Right kidney (tissue), 1 donor: ENCODE measurements around the gene C1orf52.

ENCODE experiments used
- DNase-seq: peaks from one replicate; pipeline ENCODE4 v3.0.0-alpha.2; 2016

The C1orf52 gene

GRCh38 chr1:85240174-85240601, 19.3 kb downstream of the C1orf52 start:
- DNase-seq, result no peak

- DNase-seq, result no peak
These were observed 21.8 kb downstream of the C1orf52 start for GRCh38 chr1:85237613-85238012.

GRCh38 chr1:85230305-85230977, 29.0 kb downstream of the C1orf52 start:
- no peak for DNase-seq

- no peak for DNase-seq
These were observed 29.8 kb downstream of the C1orf52 start for GRCh38 chr1:85229574-85230097.

- no peak for DNase-seq
These were observed 30.5 kb downstream of the C1orf52 start for GRCh38 chr1:85228972-85229371.

- no peak for DNase-seq
These were observed 33.7 kb downstream of the C1orf52 start for GRCh38 chr1:85225624-85226380.

- peak; percentile 39 for DNase-seq
These were observed 34.5 kb downstream of the C1orf52 start for GRCh38 chr1:85224734-85225623.

GRCh38 chr1:85224295-85224694, 35.2 kb downstream of the C1orf52 start:
- DNase-seq, result no peak

- DNase-seq, result no peak
These were observed 36.1 kb downstream of the C1orf52 start for GRCh38 chr1:85223334-85223733.

GRCh38 chr1:85220756-85221201, 38.7 kb downstream of the C1orf52 start:
- DNase-seq, result no peak

- DNase-seq, result no peak
These were observed 39.4 kb downstream of the C1orf52 start for GRCh38 chr1:85219853-85220610.

- DNase-seq, result no peak
These were observed 42.8 kb downstream of the C1orf52 start for GRCh38 chr1:85216697-85217096.

GRCh38 chr1:85214654-85215053, 44.8 kb downstream of the C1orf52 start:
- no peak for DNase-seq

- DNase-seq, result no peak
These were observed 51.0 kb downstream of the C1orf52 start for GRCh38 chr1:85208488-85208887.

- DNase-seq, result no peak
These were observed 55.8 kb downstream of the C1orf52 start for GRCh38 chr1:85203573-85204171.

GRCh38 chr1:85202864-85203255, 56.6 kb downstream of the C1orf52 start:
- no peak for DNase-seq

- no peak for DNase-seq
These were observed 57.2 kb downstream of the C1orf52 start for GRCh38 chr1:85202092-85202863.

GRCh38 chr1:85201340-85202091, 57.9 kb downstream of the C1orf52 start:
- DNase-seq, result no peak

GRCh38 chr1:85200463-85201339, 58.8 kb downstream of the C1orf52 start, which contains the start of gene SYDE2:
SYDE2 (minus strand) TSS chr1:85201016; CDS start chr1:85200996, 20 bp downstream.
- DNase-seq, result peak; percentile 96
